Heart left ventricle (tissue), 16 donors: ENCODE data around the gene MAST3. TPM values are rescaled to one million over a fixed set of nuclear protein-coding genes. Genes with fewer than 3 reads are reported as not detected.

Experiments used
- ATAC-seq, 4 donors: fragments of 200-7000 bp; cut with Tn5 transposase; one replicate each; pipeline ENCODE4 v1.9.1; 2020 to 2022; ENCODE audit warnings: moderate library complexity in 4 of 4, mild to moderate bottlenecking in 3 of 4, moderate number of reproducible peaks in 1 of 4
- DNase-seq, 5 donors: peaks; one replicate each; pipeline ENCODE4 v3.0.0-alpha.2; 2020
- H3K27ac ChIP-seq, 12 donors: fragments of 200-600 bp; sonication (generic) in 4 of 12; one replicate each; pipeline versions ENCODE4 v1.5.0 to v1.8.0; 2016 to 2022; ENCODE audit warnings: mild to moderate bottlenecking in 2 of 12
- H3K27me3 ChIP-seq, 9 donors: fragments of 200-600 bp; sonication (generic) in 2 of 9; one replicate each; pipeline versions ENCODE4 v1.5.1 to v1.8.0; 2016 to 2022; ENCODE audit warnings: mild to moderate bottlenecking in 3 of 9
- H3K36me3 ChIP-seq, 9 donors: fragments of 200-600 bp; sonication (generic) in 2 of 9; one replicate each; pipeline versions ENCODE4 v1.5.0 to v1.8.0; 2018 to 2022; ENCODE audit warnings: mild to moderate bottlenecking in 2 of 9
- H3K4me1 ChIP-seq, 12 donors: fragments of 200-600 bp; sonication (generic) in 4 of 12; one replicate each; pipeline versions ENCODE4 v1.5.0 to v1.8.0; 2016 to 2022; ENCODE audit warnings: mild to moderate bottlenecking in 3 of 12
- H3K4me3 ChIP-seq, 12 donors: fragments of 200-600 bp; sonication (generic) in 4 of 12; one replicate each; pipeline versions ENCODE4 v1.5.0 to v1.8.0; 2017 to 2022; ENCODE audit warnings: mild to moderate bottlenecking in 9 of 12, moderate library complexity in 4 of 12
- H3K9me3 ChIP-seq, 12 donors: fragments of 200-600 bp; sonication (generic) in 4 of 12; one replicate each; pipeline versions ENCODE4 v1.5.0 to v1.8.0; 2016 to 2022; ENCODE audit warnings: mild to moderate bottlenecking in 1 of 12
- POLR2A ChIP-seq, 2 donors: fragments of 450-650 bp; IDR thresholded peaks; one replicate each; pipeline ENCODE4 v1.6.1; 2017; ENCODE audit warnings: antibody characterized with exemption in 2 of 2, mild to moderate bottlenecking in 2 of 2, moderate library complexity in 2 of 2
- WGBS, 4 donors: extraction: QIAGEN DNeasy Blood & Tissue Kit in 2 of 4; methylation state at CpG; one replicate each; pipeline versions ENCODE4 v1.1.5 to v1.1.7; 2013 to 2018; 5-methylcytosine and 5-hydroxymethylcytosine counted together
- intact Hi-C, 10 donors: fragments of 100-400 bp; cut with DNase I; formaldehyde crosslinking; loops; one replicate each; pipeline versions ENCODE4 v1.11.1 to v1.14.2; 2022
- polyA plus RNA-seq, 2 donors: library from polyadenylated mRNA; stranded (reverse); fragments of 200-250 nt; gene quantifications; one replicate each; pipeline ENCODE4 v1.2.3, GENCODE V29; 2013
- total RNA-seq, 9 donors: library from RNA; depleted of rRNA in 2 of 9; stranded (reverse); fragments of >200 nt in 2 of 9; fragmentation: NEBNext Ultra II Directional in 3 of 9; extraction: Animal tissue kit (Norgen Biotek cat#: 25700) in 3 of 9; gene quantifications; one replicate each; pipeline versions ENCODE4 v1.1.0 to v1.2.4, GENCODE V29; 2016 to 2023
- TF ChIP-seq, protein P1 (sequence below), 12 donors: fragments of 200-600 bp; sonication (generic) in 4 of 12; IDR thresholded peaks; one replicate each; pipeline versions ENCODE4 v1.5.0 to v1.8.0; 2018 to 2022; ENCODE audit warnings: antibody characterized with exemption in 12 of 12, mild to moderate bottlenecking in 5 of 12
- donor health status: ischemic (EF 13 %, LVEDD 7.1; RV severe dilation, severe dysfunction).
- donor health status: healthy with polysubstance abuse.
- donor health status: DM: no; HTN: yes; CAD: no.
- donor health status: DM: no; HTN: no; CAD: no.
- donor health status: ischemic (EF 25% LVEDD 6.9; RV normal size, moderate dysfunction).
- donor health status: ischemic (EF 25% LVEDD 5.7; RV mildly dilated, moderate dysfunction).
- donor health status: healthy.
- donor health status: DM: yes; HTN: yes; CAD: no.
- donor health status: ischemic (EF 35%, LVEDD 5.7; RV mildly dilated, moderate dysfunction).
- donor health status: nonischemic (EF 11% LVEDD 7.7; RV severe dilation, severe dysfunction).
- donor health status: DM: yes; HTN: yes; CAD: no.
- donor health status: PGD.
- donor health status: ischemic (EF 29% LVEDD 5.4; RV normal size, mild dysfunction).
- donor health status: nonischemic (EF 23%, LVEDD 6.1; RV moderate dilation, normal function).

The MAST3 gene
- total and polyA plus RNA-seq, 11 donors, result 1.5 to 9.8 (median 4.7) TPM

DNA sequence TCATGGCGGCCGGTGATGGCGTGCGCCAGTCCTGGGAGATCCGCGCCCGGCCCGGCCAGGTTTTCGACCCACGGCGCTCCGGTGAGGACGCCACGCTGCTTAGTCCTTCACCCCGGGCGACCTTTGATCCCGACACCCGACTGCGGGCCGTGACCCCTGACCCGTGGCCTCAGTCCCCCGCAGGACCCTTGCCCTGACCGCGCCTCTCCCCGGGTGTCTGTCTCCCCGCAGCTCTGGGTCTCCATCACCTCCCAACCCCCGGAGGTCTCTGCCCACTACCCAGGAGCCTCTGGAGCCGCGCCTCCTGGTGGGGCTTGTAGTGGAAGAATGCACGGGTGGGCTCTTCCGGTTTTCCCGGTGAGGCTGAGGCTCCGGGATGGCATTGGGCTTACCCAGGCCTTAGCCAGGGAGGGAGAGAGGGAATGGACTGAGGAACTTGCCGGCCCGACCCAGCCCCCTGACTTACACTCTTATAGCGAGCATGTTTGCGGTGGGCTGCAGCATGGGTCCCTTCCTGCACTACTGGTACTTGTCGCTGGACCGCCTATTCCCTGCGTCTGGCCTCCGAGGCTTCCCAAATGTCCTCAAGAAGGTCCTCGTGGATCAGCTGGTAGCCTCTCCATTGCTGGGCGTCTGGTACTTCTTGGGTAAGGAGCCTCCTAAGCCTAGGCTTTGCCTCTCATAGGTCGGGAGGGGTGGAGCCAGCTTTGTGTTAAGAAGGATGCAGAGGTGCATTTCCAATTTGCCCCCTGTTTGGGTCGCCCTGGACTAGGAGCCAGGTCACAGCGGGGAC is 96.0 kb downstream of the MAST3 start:
- DNase-seq, result no peak
- H3K4me3 ChIP-seq, result peak overlapping the region; percentile 40 to 99 (median 84)
- H3K27me3 ChIP-seq, result no peaks in the 10 kb centered on the region
- TF ChIP-seq POLR2A (IDR thresholded peaks at IDR 0.05), result no peak
- TF ChIP-seq, protein P1, sequence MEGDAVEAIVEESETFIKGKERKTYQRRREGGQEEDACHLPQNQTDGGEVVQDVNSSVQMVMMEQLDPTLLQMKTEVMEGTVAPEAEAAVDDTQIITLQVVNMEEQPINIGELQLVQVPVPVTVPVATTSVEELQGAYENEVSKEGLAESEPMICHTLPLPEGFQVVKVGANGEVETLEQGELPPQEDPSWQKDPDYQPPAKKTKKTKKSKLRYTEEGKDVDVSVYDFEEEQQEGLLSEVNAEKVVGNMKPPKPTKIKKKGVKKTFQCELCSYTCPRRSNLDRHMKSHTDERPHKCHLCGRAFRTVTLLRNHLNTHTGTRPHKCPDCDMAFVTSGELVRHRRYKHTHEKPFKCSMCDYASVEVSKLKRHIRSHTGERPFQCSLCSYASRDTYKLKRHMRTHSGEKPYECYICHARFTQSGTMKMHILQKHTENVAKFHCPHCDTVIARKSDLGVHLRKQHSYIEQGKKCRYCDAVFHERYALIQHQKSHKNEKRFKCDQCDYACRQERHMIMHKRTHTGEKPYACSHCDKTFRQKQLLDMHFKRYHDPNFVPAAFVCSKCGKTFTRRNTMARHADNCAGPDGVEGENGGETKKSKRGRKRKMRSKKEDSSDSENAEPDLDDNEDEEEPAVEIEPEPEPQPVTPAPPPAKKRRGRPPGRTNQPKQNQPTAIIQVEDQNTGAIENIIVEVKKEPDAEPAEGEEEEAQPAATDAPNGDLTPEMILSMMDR (IDR thresholded peaks at IDR 0.05), result peak in 1 of 12 donors; percentile 8
- intact Hi-C loops, result loop anchor here in 4 of 10 donors (1.0 to 10.0 kb wide), 4 partner anchors 10 to 131 kb away; partner anchors contain the start of genes LSM4 (in 1 of the 4) and PIK3R2 (in 1 of the 4)
- WGBS, 4 donors, result 3 to 8% (median 5%) methylated on average over 16 to 46 of the region's 46 CpGs
- peak in 1 of 4 donors; percentile 3 for ATAC-seq
- H3K9me3 ChIP-seq, result no peaks in the 10 kb centered on the region
- peak overlapping the region in 11 of 12 donors; percentile 67 to 96 (median 86) for H3K27ac ChIP-seq
- H3K4me1 ChIP-seq, result peaks cover 0 to 25% (median 14%) of the 10 kb centered on the region in 12 donors
- H3K36me3 ChIP-seq, result peaks cover 0 to 31% (median 23%) of the 10 kb centered on the region in 9 donors

DNA sequence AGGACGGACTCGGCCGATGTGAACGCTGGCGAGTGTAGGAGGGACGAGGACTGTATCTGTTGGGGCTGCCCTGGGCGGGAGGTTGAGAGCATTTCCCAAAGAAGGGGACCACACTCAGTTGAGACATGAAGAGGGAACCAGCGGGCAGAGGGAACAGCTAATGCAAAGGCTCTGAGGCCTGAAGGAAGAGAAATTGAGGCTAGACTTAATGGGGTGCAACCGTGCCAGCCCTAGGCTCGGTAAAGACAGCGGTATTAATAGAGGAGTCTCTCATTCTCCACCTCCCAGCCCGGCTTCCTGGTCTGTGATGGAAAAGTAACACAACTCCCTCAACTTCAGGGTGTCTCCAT is 96.6 kb downstream of the MAST3 start:
- Histone ChIP-seq H3K27ac (peak overlapping the region in 5 of 12 donors; percentile 15 to 96 (median 67)), H3K9me3 (no peaks in the 10 kb centered on the region), H3K4me1 (peaks cover 0 to 25% (median 14%) of the 10 kb centered on the region in 12 donors), H3K4me3 (peak overlapping the region in 10 of 12 donors; percentile 40 to 99 (median 88)), H3K27me3 (no peaks in the 10 kb centered on the region), H3K36me3 (peaks cover 0 to 36% (median 29%) of the 10 kb centered on the region in 9 donors)
- no peak for TF ChIP-seq POLR2A (IDR thresholded peaks at IDR 0.05)
- TF ChIP-seq, protein P1 (IDR thresholded peaks at IDR 0.05), result no peak
- DNase-seq (no peak), ATAC-seq (no peak)
- intact Hi-C loops, result loop anchor here in 2 of 10 donors (5.0 to 10.0 kb wide), 2 partner anchors 58 to 131 kb away; partner anchors contain the start of gene LSM4 (in 1 of the 2)
- WGBS, 4 donors, result 53 to 65% (median 59%) methylated on average over 12 of the region's 12 CpGs

DNA sequence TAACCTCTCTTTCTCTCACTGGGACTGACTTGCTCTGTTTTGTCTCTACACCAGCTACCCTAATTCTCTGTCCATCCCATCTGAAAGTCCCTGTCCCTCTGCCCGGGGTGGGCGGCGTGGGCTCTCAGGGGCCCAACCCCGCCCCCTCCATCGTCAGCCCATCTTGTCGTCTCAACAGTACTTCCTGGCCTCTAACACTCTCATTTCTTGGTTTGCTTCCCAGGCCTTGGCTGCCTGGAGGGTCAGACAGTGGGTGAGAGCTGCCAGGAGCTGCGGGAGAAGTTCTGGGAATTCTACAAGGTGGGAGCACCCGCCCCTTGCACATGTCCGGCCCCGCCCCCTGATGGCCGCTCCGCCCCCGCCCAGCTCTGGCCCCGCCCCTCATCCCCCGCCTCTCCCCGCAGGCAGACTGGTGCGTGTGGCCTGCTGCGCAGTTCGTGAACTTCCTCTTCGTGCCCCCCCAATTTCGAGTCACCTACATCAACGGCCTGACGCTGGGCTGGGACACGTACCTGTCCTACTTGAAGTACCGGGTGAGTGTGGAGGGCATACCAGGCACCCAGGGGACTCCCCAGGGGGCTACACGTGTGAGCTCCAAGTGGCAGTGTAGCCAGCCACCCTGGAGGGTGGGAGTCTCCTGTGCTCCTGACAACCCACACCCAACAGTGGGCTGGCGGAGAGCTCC is 97.1 kb downstream of the MAST3 start:
- Histone ChIP-seq H3K27me3 (no peaks in the 10 kb centered on the region), H3K27ac (peak overlapping the region in 3 of 12 donors; percentile 15 to 96 (median 30)), H3K4me1 (peaks cover 0 to 25% (median 14%) of the 10 kb centered on the region in 12 donors), H3K9me3 (no peaks in the 10 kb centered on the region), H3K4me3 (peak overlapping the region in 4 of 12 donors; percentile 64 to 98 (median 84)), H3K36me3 (peaks cover 0 to 42% (median 33%) of the 10 kb centered on the region in 9 donors)
- DNase-seq (no peak), ATAC-seq (no peak)
- 39 to 52% (median 51%) methylated on average over 20 to 27 of the region's 27 CpGs for WGBS, 4 donors
- intact Hi-C loops, result loop anchor here in 2 of 10 donors (5.0 to 10.0 kb wide), 2 partner anchors 58 to 130 kb away; partner anchors contain the start of gene LSM4 (in 1 of the 2)
- TF ChIP-seq POLR2A (IDR thresholded peaks at IDR 0.05), result no peak
- TF ChIP-seq, protein P1 (IDR thresholded peaks at IDR 0.05), result no peak

DNA sequence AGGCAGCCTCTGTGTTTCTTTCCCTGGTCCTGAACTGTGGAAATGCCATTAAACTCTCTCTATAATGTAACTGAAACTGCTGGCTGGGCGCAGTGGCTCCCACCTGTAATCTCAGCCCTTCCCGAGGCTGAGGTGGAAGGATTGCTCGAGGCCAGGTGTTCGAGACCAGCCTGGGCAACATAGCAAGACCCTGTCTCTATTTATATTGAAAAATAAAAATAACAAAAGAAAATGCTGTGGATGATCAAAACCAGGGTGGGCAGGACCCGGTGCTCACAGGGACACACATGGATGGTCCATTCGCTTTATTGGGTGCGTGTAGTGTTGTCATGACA is 98.9 kb downstream of the MAST3 start:
- no peak overlapping the region for H3K4me3 ChIP-seq
- WGBS, 4 donors, result 79 to 93% (median 85%) methylated on average over 7 of the region's 7 CpGs
- H3K27me3 ChIP-seq, result no peaks in the 10 kb centered on the region
- H3K9me3 ChIP-seq, result no peaks in the 10 kb centered on the region
- TF ChIP-seq, protein P1 (IDR thresholded peaks at IDR 0.05), result no peak
- no peak for TF ChIP-seq POLR2A (IDR thresholded peaks at IDR 0.05)
- H3K27ac ChIP-seq, result peak overlapping the region in 1 of 12 donors; percentile 96
- peaks cover 0 to 55% (median 41%) of the 10 kb centered on the region in 9 donors for H3K36me3 ChIP-seq
- H3K4me1 ChIP-seq, result peaks cover 0 to 24% (median 14%) of the 10 kb centered on the region in 12 donors
- DNase-seq (no peak), ATAC-seq (no peak)
- intact Hi-C loops, result loop anchor here in 1 of 10 donors (10.0 kb wide), 1 partner anchor 128 kb away; the partner anchor contains the start of gene LSM4
